ENCODE measurements around the gene XAB2. TPM values are rescaled to one million over a fixed set of nuclear protein-coding genes. Genes with fewer than 3 reads are reported as not detected.

Gene XAB2
- polyA plus RNA-seq, 1 donor from 2014 or later = 19.6 TPM

DNA sequence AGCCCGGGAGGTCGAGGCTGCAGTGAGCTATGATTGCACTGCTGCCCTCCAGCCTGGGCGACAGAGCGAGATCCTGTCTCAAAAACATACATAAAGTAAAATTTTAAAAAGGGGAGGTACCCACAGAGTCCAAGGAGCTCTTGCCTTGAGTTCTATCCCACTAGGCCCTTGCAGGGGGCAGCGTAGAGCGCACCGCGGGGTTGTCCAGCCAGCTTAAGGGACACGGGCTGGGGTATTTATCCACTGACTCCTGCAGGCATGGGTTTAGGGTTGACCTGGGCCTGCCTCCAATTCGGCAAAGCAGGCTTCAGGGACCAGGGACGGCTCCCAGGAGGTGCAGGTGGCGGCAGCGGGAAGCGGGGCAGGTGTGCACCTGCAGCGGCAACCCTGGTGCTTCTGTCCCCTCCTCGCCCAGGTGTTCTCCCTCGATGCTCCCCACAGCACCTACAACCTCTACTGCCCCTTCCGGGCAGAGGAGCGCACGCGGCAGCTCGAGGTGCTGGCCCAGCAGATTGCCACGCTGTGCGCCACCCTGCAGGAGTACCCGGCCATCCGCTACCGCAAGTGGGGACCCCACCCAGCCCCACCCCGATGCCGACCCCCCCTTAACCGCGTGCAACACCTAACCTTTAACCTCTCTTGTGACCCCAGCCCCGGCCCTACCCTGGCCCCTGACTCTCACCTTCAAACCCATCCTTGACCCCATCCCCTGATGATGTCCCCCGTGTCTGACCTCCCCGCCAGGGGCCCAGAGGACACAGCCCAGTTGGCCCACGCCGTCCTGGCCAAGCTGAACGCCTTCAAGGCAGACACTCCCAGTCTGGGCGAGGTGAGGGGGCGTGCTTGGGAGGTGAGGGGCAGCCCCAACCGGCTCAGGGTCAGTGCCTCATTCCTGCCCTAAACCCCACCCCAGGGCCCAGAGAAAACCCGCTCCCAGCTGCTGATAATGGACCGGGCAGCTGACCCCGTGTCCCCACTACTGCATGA, 12.2 kb upstream of the XAB2 start:
- no peaks in the 10 kb centered on the region for H3F3A ChIP-seq (ENCODE audit: insufficient read depth, low read length, poor library complexity, severe bottlenecking)
- no peaks in the 10 kb centered on the region for H3K9me2 ChIP-seq (ENCODE audit: insufficient read depth, low read length)
- H2AFZ ChIP-seq (ENCODE audit: low read depth, low read length) = no peak overlapping the region
- TF ChIP-seq, protein P1, sequence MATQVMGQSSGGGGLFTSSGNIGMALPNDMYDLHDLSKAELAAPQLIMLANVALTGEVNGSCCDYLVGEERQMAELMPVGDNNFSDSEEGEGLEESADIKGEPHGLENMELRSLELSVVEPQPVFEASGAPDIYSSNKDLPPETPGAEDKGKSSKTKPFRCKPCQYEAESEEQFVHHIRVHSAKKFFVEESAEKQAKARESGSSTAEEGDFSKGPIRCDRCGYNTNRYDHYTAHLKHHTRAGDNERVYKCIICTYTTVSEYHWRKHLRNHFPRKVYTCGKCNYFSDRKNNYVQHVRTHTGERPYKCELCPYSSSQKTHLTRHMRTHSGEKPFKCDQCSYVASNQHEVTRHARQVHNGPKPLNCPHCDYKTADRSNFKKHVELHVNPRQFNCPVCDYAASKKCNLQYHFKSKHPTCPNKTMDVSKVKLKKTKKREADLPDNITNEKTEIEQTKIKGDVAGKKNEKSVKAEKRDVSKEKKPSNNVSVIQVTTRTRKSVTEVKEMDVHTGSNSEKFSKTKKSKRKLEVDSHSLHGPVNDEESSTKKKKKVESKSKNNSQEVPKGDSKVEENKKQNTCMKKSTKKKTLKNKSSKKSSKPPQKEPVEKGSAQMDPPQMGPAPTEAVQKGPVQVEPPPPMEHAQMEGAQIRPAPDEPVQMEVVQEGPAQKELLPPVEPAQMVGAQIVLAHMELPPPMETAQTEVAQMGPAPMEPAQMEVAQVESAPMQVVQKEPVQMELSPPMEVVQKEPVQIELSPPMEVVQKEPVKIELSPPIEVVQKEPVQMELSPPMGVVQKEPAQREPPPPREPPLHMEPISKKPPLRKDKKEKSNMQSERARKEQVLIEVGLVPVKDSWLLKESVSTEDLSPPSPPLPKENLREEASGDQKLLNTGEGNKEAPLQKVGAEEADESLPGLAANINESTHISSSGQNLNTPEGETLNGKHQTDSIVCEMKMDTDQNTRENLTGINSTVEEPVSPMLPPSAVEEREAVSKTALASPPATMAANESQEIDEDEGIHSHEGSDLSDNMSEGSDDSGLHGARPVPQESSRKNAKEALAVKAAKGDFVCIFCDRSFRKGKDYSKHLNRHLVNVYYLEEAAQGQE (IDR thresholded peaks at IDR 0.05; ENCODE audit: borderline replicate concordance) = no peak
- no peak overlapping the region for H3K9ac ChIP-seq (ENCODE audit: low read length)
- no peaks in the 10 kb centered on the region for H3K36me3 ChIP-seq (ENCODE audit: insufficient read depth, low read length)
- no peak overlapping the region for H3K27ac ChIP-seq (ENCODE audit: low read length)
- H3K4me2 ChIP-seq (ENCODE audit: low read length) = no peak overlapping the region
- H3K79me2 ChIP-seq (replicated peaks; ENCODE audit: insufficient read depth, low read length) = no peaks in the 10 kb centered on the region
- no peaks in the 10 kb centered on the region for H4K20me1 ChIP-seq (ENCODE audit: insufficient read depth)
- peaks cover 14% of the 10 kb centered on the region for H3K27me3 ChIP-seq (ENCODE audit: insufficient read depth, low read depth, low read length)
- H3K9me3 ChIP-seq (ENCODE audit: low read length) = no peaks in the 10 kb centered on the region
- H3K4me3 ChIP-seq (ENCODE audit: low read length) = no peak overlapping the region

DNA sequence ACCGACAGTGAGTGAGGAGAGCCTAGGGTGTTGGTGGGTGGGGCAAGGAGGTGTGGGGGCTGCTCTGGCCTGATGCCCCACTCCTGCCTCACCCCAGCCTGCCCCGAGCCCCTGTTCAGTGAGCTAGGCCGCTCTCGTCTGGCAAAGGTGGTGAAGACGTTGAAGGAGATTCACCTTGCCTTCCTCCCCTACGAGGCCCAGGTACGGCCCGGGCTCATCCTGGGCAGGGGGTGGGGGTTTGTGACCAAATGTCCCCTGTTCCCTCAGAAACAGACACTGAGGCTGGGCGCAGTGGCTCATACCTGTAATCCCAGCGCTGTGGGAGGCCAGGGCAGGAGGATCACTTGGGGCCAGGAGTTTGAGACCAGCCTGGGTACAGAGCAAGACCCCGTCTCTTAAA, 11.5 kb upstream of the XAB2 start:
- H2AFZ ChIP-seq (ENCODE audit: low read depth, low read length) = no peak overlapping the region
- no peaks in the 10 kb centered on the region for H3K36me3 ChIP-seq (ENCODE audit: insufficient read depth, low read length)
- peaks cover 20% of the 10 kb centered on the region for H3K27me3 ChIP-seq (ENCODE audit: insufficient read depth, low read depth, low read length)
- no peak overlapping the region for H3K27ac ChIP-seq (ENCODE audit: low read length)
- no peaks in the 10 kb centered on the region for H3K9me3 ChIP-seq (ENCODE audit: low read length)
- no peak overlapping the region for H3K4me2 ChIP-seq (ENCODE audit: low read length)
- no peak overlapping the region for H3K4me3 ChIP-seq (ENCODE audit: low read length)
- no peaks in the 10 kb centered on the region for H3K79me2 ChIP-seq (replicated peaks; ENCODE audit: insufficient read depth, low read length)
- H3K9me2 ChIP-seq (ENCODE audit: insufficient read depth, low read length) = no peaks in the 10 kb centered on the region
- H3K9ac ChIP-seq (ENCODE audit: low read length) = no peak overlapping the region
- TF ChIP-seq MXI1 (conservative IDR thresholded peaks at IDR 0.05; ENCODE audit: poor library complexity, severe bottlenecking) (no peak), SMC3 (conservative IDR thresholded peaks at IDR 0.05; ENCODE audit: poor library complexity) (no peak), RAD21 (conservative IDR thresholded peaks at IDR 0.05) (no peak), EP300 (conservative IDR thresholded peaks at IDR 0.05; ENCODE audit: poor library complexity, severe bottlenecking) (no peak), POLR2AphosphoS5 (IDR thresholded peaks at IDR 0.05) (no peak), EZH2 (IDR thresholded peaks at IDR 0.05; ENCODE audit: borderline replicate concordance, insufficient read depth, low read length, poor library complexity, severe bottlenecking) (no peak), TAF1 (IDR thresholded peaks at IDR 0.05; ENCODE audit: low read depth) (no peak)
- TF ChIP-seq, protein P1 (IDR thresholded peaks at IDR 0.05; ENCODE audit: borderline replicate concordance) = no peak
- TF ChIP-seq, protein P2, sequence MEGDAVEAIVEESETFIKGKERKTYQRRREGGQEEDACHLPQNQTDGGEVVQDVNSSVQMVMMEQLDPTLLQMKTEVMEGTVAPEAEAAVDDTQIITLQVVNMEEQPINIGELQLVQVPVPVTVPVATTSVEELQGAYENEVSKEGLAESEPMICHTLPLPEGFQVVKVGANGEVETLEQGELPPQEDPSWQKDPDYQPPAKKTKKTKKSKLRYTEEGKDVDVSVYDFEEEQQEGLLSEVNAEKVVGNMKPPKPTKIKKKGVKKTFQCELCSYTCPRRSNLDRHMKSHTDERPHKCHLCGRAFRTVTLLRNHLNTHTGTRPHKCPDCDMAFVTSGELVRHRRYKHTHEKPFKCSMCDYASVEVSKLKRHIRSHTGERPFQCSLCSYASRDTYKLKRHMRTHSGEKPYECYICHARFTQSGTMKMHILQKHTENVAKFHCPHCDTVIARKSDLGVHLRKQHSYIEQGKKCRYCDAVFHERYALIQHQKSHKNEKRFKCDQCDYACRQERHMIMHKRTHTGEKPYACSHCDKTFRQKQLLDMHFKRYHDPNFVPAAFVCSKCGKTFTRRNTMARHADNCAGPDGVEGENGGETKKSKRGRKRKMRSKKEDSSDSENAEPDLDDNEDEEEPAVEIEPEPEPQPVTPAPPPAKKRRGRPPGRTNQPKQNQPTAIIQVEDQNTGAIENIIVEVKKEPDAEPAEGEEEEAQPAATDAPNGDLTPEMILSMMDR (IDR thresholded peaks at IDR 0.05; ENCODE audit: poor library complexity, severe bottlenecking) = no peak
- no peaks in the 10 kb centered on the region for H4K20me1 ChIP-seq (ENCODE audit: insufficient read depth)
- no peaks in the 10 kb centered on the region for H3F3A ChIP-seq (ENCODE audit: insufficient read depth, low read length, poor library complexity, severe bottlenecking)

Data from neural cell (in vitro differentiated cells).